NCI-H82 treated with DMSO at 0.1 percent for 48 hours (cell line): ENCODE data around the gene MDN1.
"Not testable (repeated sequence)": the region's sequence is repeated elsewhere in the genome, so short reads cannot be mapped to it uniquely, and the experiment has no call there.

ENCODE experiments used
- DNase-seq: peaks from one replicate; lab custom pipeline; 2025; ENCODE audit not compliant: unreplicated experiment; lab: John Stamatoyannopoulos, UW

Gene MDN1

GRCh38 chr6:89826029-89826528, 6.5 kb upstream of the MDN1 start:
- no peak for DNase-seq

GRCh38 chr6:89818977-89819335, 638 bp downstream of the MDN1 start:
- no peak for DNase-seq

- no peak for DNase-seq
Observed at GRCh38 chr6:89817481-89817880, 2.1 kb downstream of the MDN1 start.

GRCh38 chr6:89813422-89813821, 6.2 kb downstream of the MDN1 start:
- not testable (repeated sequence) for DNase-seq

- no peak for DNase-seq
Observed at GRCh38 chr6:89807581-89807980, 12.0 kb downstream of the MDN1 start.

- no peak for DNase-seq
Observed at GRCh38 chr6:89805814-89806371, 13.7 kb downstream of the MDN1 start.

GRCh38 chr6:89803271-89803670, 16.3 kb downstream of the MDN1 start:
- no peak for DNase-seq

- no peak for DNase-seq
Observed at GRCh38 chr6:89799756-89800155, 19.8 kb downstream of the MDN1 start.

- no peak for DNase-seq
Observed at GRCh38 chr6:89799096-89799495, 20.5 kb downstream of the MDN1 start.

GRCh38 chr6:89797317-89797716, 22.3 kb downstream of the MDN1 start:
- DNase-seq = no peak

GRCh38 chr6:89794324-89794723, 25.3 kb downstream of the MDN1 start:
- DNase-seq = no peak

- DNase-seq = no peak
Observed at GRCh38 chr6:89793586-89793985, 26.0 kb downstream of the MDN1 start.

GRCh38 chr6:89792881-89793280, 26.7 kb downstream of the MDN1 start:
- peak; percentile 0 for DNase-seq

GRCh38 chr6:89790403-89790802, 29.2 kb downstream of the MDN1 start:
- no peak for DNase-seq

GRCh38 chr6:89789980-89790379, 29.6 kb downstream of the MDN1 start:
- DNase-seq = no peak

GRCh38 chr6:89787660-89788328, 31.8 kb downstream of the MDN1 start:
- no peak for DNase-seq

GRCh38 chr6:89786970-89787369, 32.6 kb downstream of the MDN1 start:
- DNase-seq = no peak

GRCh38 chr6:89784838-89785237, 34.8 kb downstream of the MDN1 start:
- no peak for DNase-seq

- not testable (repeated sequence) for DNase-seq
Observed at GRCh38 chr6:89783293-89783692, 36.3 kb downstream of the MDN1 start.

- DNase-seq = no peak
Observed at GRCh38 chr6:89782222-89782621, 37.4 kb downstream of the MDN1 start.

- no peak for DNase-seq
Observed at GRCh38 chr6:89781070-89782034, 38.2 kb downstream of the MDN1 start.

- DNase-seq = no peak
Observed at GRCh38 chr6:89777455-89777854, 42.1 kb downstream of the MDN1 start.
